Cardiac muscle cell (in vitro differentiated cells and primary cell): ENCODE data around the gene GBP1. TPM values are rescaled to one million over a fixed set of nuclear protein-coding genes. Genes with fewer than 3 reads are reported as not detected.

ENCODE experiments used
- DNase-seq, 2 donors: peaks; one replicate each; pipeline versions ENCODE4 v3.0.0 to v3.0.0-alpha.2; 2010 to 2017; ENCODE audit warnings: low read depth in 1 of 2, low spot score in 1 of 2
- H3K27ac ChIP-seq: fragments of 200-600 bp; sonication (generic); 2 replicates; pipeline ENCODE4 v1.5.1; 2016
- H3K27me3 ChIP-seq: fragments of 200-600 bp; sonication (generic); 2 replicates; pipeline ENCODE4 v1.6.0; 2016; ENCODE audit warnings: control low read depth
- H3K36me3 ChIP-seq: fragments of 200-600 bp; sonication (generic); 2 replicates; pipeline ENCODE4 v1.5.1; 2016; ENCODE audit warnings: control low read depth
- H3K4me1 ChIP-seq: fragments of 200-600 bp; sonication (generic); 2 replicates; pipeline ENCODE4 v1.8.1; 2017; ENCODE audit warnings: low read depth, mild to moderate bottlenecking, mixed run types
- H3K4me3 ChIP-seq: fragments of 200-600 bp; sonication (generic); 2 replicates; pipeline ENCODE4 v1.5.1; 2016; ENCODE audit warnings: mild to moderate bottlenecking
- H3K9me3 ChIP-seq: fragments of 200-600 bp; sonication (generic); 2 replicates; pipeline ENCODE4 v1.5.1; 2017; ENCODE audit warnings: low read depth, mild to moderate bottlenecking, control low read depth
- CTCF ChIP-seq: IDR thresholded peaks from 2 replicates; pipeline ENCODE4 v1.5.1; 2012; ENCODE audit warnings: low read depth, mild to moderate bottlenecking, low read length
- polyA plus RNA-seq: library from polyadenylated mRNA; unstranded; fragments of >200 nt; fragmentation: Nextera tagmentation; extraction: Ambion mirVana; gene quantifications from 2 replicates; pipeline ENCODE4 v1.2.1, GENCODE V29; 2016
- total RNA-seq: library from RNA; depleted of rRNA; stranded (reverse); fragments of >200 nt; gene quantifications from 2 replicates; pipeline ENCODE4 v1.2.3, GENCODE V29; 2016

Gene GBP1
- total and polyA plus RNA-seq, 2 experiments from 2014 or later, result 1.8 to 2.4 TPM

DNA sequence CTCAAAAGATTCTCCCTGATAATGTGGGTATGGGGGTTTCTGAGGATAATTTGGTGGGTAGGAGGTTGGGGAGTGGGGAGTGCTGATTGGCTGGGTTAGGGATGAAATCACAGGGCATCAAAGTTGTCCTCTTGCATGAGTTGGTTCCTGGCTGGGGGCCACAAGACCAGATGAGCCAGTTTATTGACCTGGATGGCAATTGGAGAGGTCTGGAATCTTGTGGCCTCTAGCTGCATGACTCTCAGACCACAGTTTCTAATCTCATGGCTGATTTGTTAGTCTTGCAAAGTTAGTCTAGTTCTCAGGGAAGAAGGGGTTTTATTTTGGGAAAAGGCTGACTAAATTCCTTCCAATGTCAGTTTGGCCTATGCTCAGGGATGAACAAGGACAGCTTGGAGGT lies 3.3 kb upstream of the GBP1 start:
- H3K9me3 ChIP-seq, result no peaks in the 10 kb centered on the region
- no peak overlapping the region for H3K4me3 ChIP-seq
- H3K4me1 ChIP-seq, result peaks cover 26% of the 10 kb centered on the region
- no peak overlapping the region for H3K27ac ChIP-seq
- no peaks in the 10 kb centered on the region for H3K36me3 ChIP-seq
- TF ChIP-seq CTCF, result no peak
- no peaks in the 10 kb centered on the region for H3K27me3 ChIP-seq
- DNase-seq, result peak in 1 of 2 donors; percentile 25

DNA sequence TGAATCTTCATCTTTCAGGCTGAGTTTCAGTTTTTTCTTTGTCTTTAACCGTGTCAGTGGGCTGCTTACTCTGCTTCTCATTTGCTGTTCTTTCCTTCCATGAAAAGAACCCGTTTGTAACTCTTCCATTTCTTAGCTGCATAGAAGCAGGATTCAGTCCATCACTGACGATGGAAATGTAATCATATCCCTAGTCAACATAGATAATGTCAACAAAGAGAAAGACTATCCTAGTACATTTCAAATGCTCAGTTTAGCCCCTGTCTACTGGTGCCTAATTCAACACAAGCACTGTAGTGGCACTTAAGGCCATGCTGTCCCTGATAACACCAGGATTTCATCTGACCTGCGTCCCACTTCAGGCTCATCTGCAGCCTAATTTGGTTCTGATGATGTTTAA lies 376 bp downstream of the GBP1 start:
- Histone ChIP-seq H3K36me3 (no peaks in the 10 kb centered on the region), H3K9me3 (no peaks in the 10 kb centered on the region), H3K27me3 (no peaks in the 10 kb centered on the region), H3K4me3 (no peak overlapping the region), H3K27ac (peak overlapping the region; percentile 92), H3K4me1 (peaks cover 27% of the 10 kb centered on the region)
- DNase-seq, result peak in 1 of 2 donors; percentile 27
- TF ChIP-seq CTCF, result no peak

GRCh38 chr1:89063094-89063493 lies 1.9 kb downstream of the GBP1 start:
- no peaks in the 10 kb centered on the region for H3K9me3 ChIP-seq
- H3K27ac ChIP-seq, result peak overlapping the region; percentile 92
- no peak for TF ChIP-seq CTCF
- H3K4me1 ChIP-seq, result peaks cover 27% of the 10 kb centered on the region
- H3K27me3 ChIP-seq, result no peaks in the 10 kb centered on the region
- no peak for DNase-seq
- no peaks in the 10 kb centered on the region for H3K36me3 ChIP-seq
- H3K4me3 ChIP-seq, result no peak overlapping the region

GRCh38 chr1:89060091-89060490 lies 4.9 kb downstream of the GBP1 start:
- Histone ChIP-seq H3K36me3 (no peaks in the 10 kb centered on the region), H3K9me3 (no peaks in the 10 kb centered on the region), H3K4me1 (peaks cover 18% of the 10 kb centered on the region), H3K4me3 (no peak overlapping the region), H3K27me3 (no peaks in the 10 kb centered on the region), H3K27ac (no peak overlapping the region)
- no peak for DNase-seq
- TF ChIP-seq CTCF, result no peak

DNA sequence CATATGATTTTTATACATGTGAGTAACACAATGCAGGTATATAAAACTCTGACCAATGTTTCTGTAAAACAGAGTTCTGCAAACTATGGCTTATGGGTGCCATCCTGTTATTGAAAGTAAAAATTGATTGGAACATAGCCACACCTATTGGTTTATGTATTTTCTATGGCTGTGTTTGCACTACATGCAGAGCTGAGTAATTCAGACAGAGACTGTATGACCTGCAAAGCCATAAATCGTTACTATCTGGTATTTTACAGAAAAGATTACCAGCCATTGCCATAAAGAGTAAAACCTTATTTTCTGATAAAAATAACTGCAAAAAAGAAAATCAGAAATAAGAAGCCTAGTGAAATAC lies 13.1 kb downstream of the GBP1 start:
- no peak for TF ChIP-seq CTCF
- Histone ChIP-seq H3K4me1 (peaks cover 12% of the 10 kb centered on the region), H3K36me3 (no peaks in the 10 kb centered on the region), H3K27ac (no peak overlapping the region), H3K9me3 (no peaks in the 10 kb centered on the region), H3K27me3 (no peaks in the 10 kb centered on the region), H3K4me3 (no peak overlapping the region)
- DNase-seq, result no peak
